ENCODE data around the gene CUBN. TPM values are rescaled to one million over a fixed set of nuclear protein-coding genes. Genes with fewer than 3 reads are reported as not detected.

The CUBN gene
- total RNA-seq, 1 donor from 2014 or later: 0.89 TPM

GRCh38 chr10:16894821-16895220 is 234.8 kb downstream of the CUBN start:
- intact Hi-C loops (cut with micrococcal nuclease): no loop called here

- intact Hi-C loops (cut with micrococcal nuclease): no loop called here
Observed at GRCh38 chr10:16893664-16894063, 235.9 kb downstream of the CUBN start.

GRCh38 chr10:16891375-16892313 is 238.0 kb downstream of the CUBN start:
- intact Hi-C loops (cut with micrococcal nuclease): no loop called here

GRCh38 chr10:16890691-16891090 is 238.9 kb downstream of the CUBN start:
- intact Hi-C loops (cut with micrococcal nuclease): no loop called here

GRCh38 chr10:16887565-16887964 is 242.0 kb downstream of the CUBN start:
- intact Hi-C loops (cut with micrococcal nuclease): no loop called here

GRCh38 chr10:16886031-16886430 is 243.6 kb downstream of the CUBN start:
- intact Hi-C loops (cut with micrococcal nuclease): no loop called here

- intact Hi-C loops (cut with micrococcal nuclease): no loop called here
Observed at GRCh38 chr10:16884497-16884896, 245.1 kb downstream of the CUBN start.

- intact Hi-C loops (cut with micrococcal nuclease): no loop called here
Observed at GRCh38 chr10:16883084-16883483, 246.5 kb downstream of the CUBN start.

GRCh38 chr10:16870331-16870730 is 259.3 kb downstream of the CUBN start:
- intact Hi-C loops (cut with micrococcal nuclease): no loop called here

GRCh38 chr10:16867990-16868389 is 261.6 kb downstream of the CUBN start:
- intact Hi-C loops (cut with micrococcal nuclease): no loop called here

- intact Hi-C loops (cut with micrococcal nuclease): no loop called here
Observed at GRCh38 chr10:16867556-16867955, 262.1 kb downstream of the CUBN start.

- intact Hi-C loops (cut with micrococcal nuclease): no loop called here
Observed at GRCh38 chr10:16866541-16867275, 262.9 kb downstream of the CUBN start.

GRCh38 chr10:16865766-16866165 is 263.8 kb downstream of the CUBN start:
- intact Hi-C loops (cut with micrococcal nuclease): no loop called here

GRCh38 chr10:16863766-16864165 is 265.8 kb downstream of the CUBN start:
- intact Hi-C loops (cut with micrococcal nuclease): no loop called here

GRCh38 chr10:16857419-16857818 is 272.2 kb downstream of the CUBN start:
- intact Hi-C loops (cut with micrococcal nuclease): no loop called here

- intact Hi-C loops (cut with micrococcal nuclease): no loop called here
Observed at GRCh38 chr10:16856567-16856966, 273.0 kb downstream of the CUBN start.

- intact Hi-C loops (cut with micrococcal nuclease): no loop called here
Observed at GRCh38 chr10:16856092-16856491, 273.5 kb downstream of the CUBN start.

- intact Hi-C loops (cut with micrococcal nuclease): no loop called here
Observed at GRCh38 chr10:16854623-16855022, 275.0 kb downstream of the CUBN start.

- intact Hi-C loops (cut with micrococcal nuclease): no loop called here
Observed at GRCh38 chr10:16853809-16854208, 275.8 kb downstream of the CUBN start.

GRCh38 chr10:16853201-16853600 is 276.4 kb downstream of the CUBN start:
- intact Hi-C loops (cut with micrococcal nuclease): no loop called here

GRCh38 chr10:16852624-16853023 is 277.0 kb downstream of the CUBN start:
- intact Hi-C loops (cut with micrococcal nuclease): no loop called here

GRCh38 chr10:16848562-16849154 is 281.0 kb downstream of the CUBN start:
- intact Hi-C loops (cut with micrococcal nuclease): loop anchor here (10.0 kb wide), 1 partner anchor 326 kb away; no protein-coding TSS in a partner anchor
